ENCODE measurements around the gene RBM42.

Gene RBM42

GRCh38 chr19:35655600-35655999 lies 26.8 kb downstream of the RBM42 start:
- DNase-seq = no peak

GRCh38 chr19:35656700-35657099 lies 27.9 kb downstream of the RBM42 start:
- DNase-seq = no peak

GRCh38 chr19:35657904-35658700 lies 29.3 kb downstream of the RBM42 start:
- no peak for DNase-seq

GRCh38 chr19:35661995-35662340 lies 33.1 kb downstream of the RBM42 start:
- no peak for DNase-seq

- DNase-seq = no peak
These were observed 35.1 kb downstream of the RBM42 start for GRCh38 chr19:35663981-35664380.

GRCh38 chr19:35665157-35665556 lies 36.3 kb downstream of the RBM42 start:
- DNase-seq = no peak

GRCh38 chr19:35665604-35666003 lies 36.8 kb downstream of the RBM42 start:
- DNase-seq = no peak

GRCh38 chr19:35666251-35666913 lies 37.5 kb downstream of the RBM42 start, which contains the start of gene UPK1A:
Gene UPK1A, plus strand, starts transcription at chr19:35666517. Its CDS starts 296 bp downstream, at chr19:35666813.
- no peak for DNase-seq

- no peak for DNase-seq
These were observed 40.7 kb downstream of the RBM42 start for GRCh38 chr19:35669566-35669965.

GRCh38 chr19:35669974-35670373 lies 41.1 kb downstream of the RBM42 start:
- DNase-seq = no peak

- DNase-seq = no peak
These were observed 41.9 kb downstream of the RBM42 start for GRCh38 chr19:35670686-35671085.

- no peak for DNase-seq
These were observed 43.0 kb downstream of the RBM42 start for GRCh38 chr19:35671818-35672217.

- DNase-seq = no peak
These were observed 44.4 kb downstream of the RBM42 start for GRCh38 chr19:35673121-35673804.

- no peak for DNase-seq
These were observed 46.8 kb downstream of the RBM42 start for GRCh38 chr19:35675589-35676140.

All from Kasumi-1 (cell line).